Stomach smooth muscle (tissue), 2 donors: Measurements from ENCODE around the gene PURA.
A peak's percentile ranks its signal among the peaks of the same experiment; 100 is the strongest.
"Not testable (repeated sequence)": the region's sequence is repeated elsewhere in the genome, so short reads cannot be mapped to it uniquely, and the experiment has no call there.

Source experiments
- H3K27ac ChIP-seq: one replicate; pipeline ENCODE4 v1.7.0; 2013; ENCODE audit warnings: mild to moderate bottlenecking, low read length, inconsistent platforms
- H3K27me3 ChIP-seq, 2 donors: one replicate each; pipeline ENCODE4 v1.7.0; 2013; ENCODE audit warnings: low read length in 2 of 2; ENCODE audit not compliant: insufficient read depth in 2 of 2, control insufficient read depth in 1 of 2
- H3K36me3 ChIP-seq, 2 donors: one replicate each; pipeline ENCODE4 v1.7.0; 2013; ENCODE audit warnings: low read length in 2 of 2; ENCODE audit not compliant: control insufficient read depth in 2 of 2, insufficient read depth in 2 of 2
- H3K4me1 ChIP-seq: one replicate; pipeline ENCODE4 v1.7.0; 2013; ENCODE audit warnings: low read length; ENCODE audit not compliant: control insufficient read depth, insufficient read depth
- H3K4me3 ChIP-seq, 2 donors: one replicate each; pipeline ENCODE4 v1.7.0; 2013; ENCODE audit warnings: low read length in 2 of 2
- H3K9ac ChIP-seq, 2 donors: one replicate each; pipeline ENCODE4 v1.7.0; 2013; ENCODE audit warnings: low read length in 2 of 2, mild to moderate bottlenecking in 1 of 2
- H3K9me3 ChIP-seq, 2 donors: one replicate each; pipeline ENCODE4 v1.7.0; 2013; ENCODE audit warnings: low read length in 2 of 2; ENCODE audit not compliant: control insufficient read depth in 2 of 2
- donor health status: healthy.
- donor health status: Pancreatic carcinoma.

The PURA gene

DNA sequence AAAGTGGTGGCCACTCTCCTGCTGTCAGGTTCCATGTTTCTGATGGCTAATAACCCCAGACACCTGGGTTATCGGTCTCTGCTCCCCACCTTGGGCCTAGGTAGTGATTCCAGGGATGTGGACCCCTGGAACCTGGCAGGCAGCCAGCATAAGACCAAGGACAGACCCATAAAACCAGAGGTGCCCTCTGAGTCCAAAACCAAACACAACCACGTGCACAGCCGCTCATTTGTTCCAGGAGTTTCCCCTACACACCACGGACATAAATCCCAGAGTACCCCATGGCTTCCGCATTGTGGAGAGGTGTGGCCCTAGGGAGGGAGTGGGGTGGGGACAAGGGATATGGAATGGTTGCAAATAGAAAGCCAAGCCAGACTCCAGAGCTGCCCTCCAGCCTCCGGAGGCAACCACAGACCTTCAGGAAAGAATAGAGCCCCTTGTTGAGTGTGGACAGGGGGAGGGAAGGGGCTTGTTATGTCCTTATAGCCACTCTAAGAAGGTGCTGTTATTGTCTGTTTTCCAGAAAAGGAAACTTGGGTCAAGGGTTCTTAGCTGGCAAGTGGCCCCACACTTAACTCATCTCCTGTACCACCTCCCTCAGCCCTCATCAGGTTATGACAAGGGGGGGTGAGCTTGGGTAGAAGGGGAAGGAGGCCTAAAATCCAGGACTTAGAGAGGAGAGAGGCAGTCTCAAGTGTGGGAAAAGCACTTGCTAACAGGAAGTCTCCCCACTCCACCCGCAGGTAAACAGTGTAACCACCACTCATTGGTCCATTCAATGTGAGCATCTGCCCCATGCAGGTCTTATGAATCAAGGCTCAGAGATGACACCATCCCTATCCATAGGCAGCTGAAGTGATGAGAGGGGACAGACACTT lies 37.5 kb downstream of the PURA start:
- Histone ChIP-seq H3K27me3 (no peaks in the 10 kb centered on the region), H3K27ac (no peak overlapping the region), H3K9me3 (no peaks in the 10 kb centered on the region), H3K36me3 (no peaks in the 10 kb centered on the region), H3K4me3 (no peak overlapping the region), H3K4me1 (peaks cover 8% of the 10 kb centered on the region), H3K9ac (no peak overlapping the region)

DNA sequence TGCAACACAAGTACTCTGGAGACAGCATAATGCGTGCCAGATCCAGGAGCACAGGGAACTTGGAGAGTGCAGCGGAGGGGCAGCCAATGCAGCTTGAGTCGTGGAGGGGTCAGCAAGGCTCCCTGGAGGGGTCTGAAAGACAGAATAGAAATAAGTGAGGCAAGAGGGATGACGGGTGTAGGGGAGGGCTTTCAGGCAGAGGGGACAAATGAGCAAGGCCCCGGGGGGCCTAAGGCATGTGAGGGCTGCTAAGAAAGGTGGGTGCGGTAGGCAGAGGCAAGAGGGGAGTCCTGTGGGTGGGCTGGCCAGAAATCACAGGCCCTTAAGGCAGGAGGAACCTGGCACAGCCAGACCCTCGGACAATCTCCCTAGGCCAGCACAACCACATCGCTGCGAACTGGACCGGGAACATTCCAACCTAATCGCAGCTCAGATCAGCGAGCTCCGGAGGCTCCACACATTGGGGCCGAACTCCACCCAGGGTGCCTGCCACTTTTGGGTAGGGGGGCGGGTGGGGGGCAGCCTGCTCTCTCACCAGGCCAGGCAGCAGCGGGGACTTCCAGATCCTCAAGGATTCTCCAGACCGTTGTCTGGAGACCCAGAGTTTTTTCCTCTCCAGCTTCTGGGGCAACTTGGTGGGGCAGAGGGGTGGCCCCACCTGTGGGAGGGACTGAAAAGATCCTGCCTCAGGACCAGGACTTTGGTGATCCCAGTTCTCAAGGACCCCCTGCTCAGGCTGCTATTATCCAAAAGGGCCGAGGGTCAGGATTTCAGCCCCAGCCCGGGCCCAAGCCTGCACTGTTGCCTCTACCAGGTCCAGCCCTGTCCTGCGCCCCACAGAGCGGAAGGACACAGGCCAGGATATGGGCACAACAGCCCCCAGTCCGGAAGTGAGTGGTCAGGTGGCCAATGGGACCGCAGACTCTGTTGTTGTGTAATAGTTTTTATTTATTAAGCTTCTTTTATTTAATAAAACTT lies 38.4 kb downstream of the PURA start:
- Histone ChIP-seq H3K27me3 (no peaks in the 10 kb centered on the region), H3K4me1 (peaks cover 13% of the 10 kb centered on the region), H3K27ac (no peak overlapping the region), H3K9me3 (no peaks in the 10 kb centered on the region), H3K9ac (no peak overlapping the region), H3K36me3 (no peaks in the 10 kb centered on the region), H3K4me3 (no peak overlapping the region)

DNA sequence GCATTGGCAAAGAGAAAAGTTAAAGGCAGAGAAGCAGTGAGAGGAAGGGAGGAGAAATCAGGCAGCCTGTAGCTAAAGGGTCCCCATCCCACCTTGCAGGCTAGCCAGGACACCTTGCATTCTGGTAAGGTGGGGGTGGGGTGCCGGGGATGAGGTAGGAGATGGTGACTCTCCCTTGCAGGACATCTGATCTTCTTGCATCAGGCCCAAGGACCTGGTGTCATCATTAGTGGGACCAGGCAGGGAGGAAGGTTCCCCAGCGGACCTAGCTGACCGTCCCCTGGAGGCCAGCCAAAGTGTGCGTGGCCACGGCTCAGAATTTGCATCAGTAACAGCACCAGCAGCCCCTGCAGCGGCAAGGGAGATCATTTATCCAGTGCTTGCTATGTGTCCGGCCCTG lies 39.3 kb downstream of the PURA start:
- H3K9me3 ChIP-seq: no peaks in the 10 kb centered on the region
- H3K27ac ChIP-seq: no peak overlapping the region
- no peaks in the 10 kb centered on the region for H3K36me3 ChIP-seq
- H3K4me1 ChIP-seq: peaks cover 16% of the 10 kb centered on the region
- H3K4me3 ChIP-seq: no peak overlapping the region
- no peak overlapping the region for H3K9ac ChIP-seq
- no peaks in the 10 kb centered on the region for H3K27me3 ChIP-seq

DNA sequence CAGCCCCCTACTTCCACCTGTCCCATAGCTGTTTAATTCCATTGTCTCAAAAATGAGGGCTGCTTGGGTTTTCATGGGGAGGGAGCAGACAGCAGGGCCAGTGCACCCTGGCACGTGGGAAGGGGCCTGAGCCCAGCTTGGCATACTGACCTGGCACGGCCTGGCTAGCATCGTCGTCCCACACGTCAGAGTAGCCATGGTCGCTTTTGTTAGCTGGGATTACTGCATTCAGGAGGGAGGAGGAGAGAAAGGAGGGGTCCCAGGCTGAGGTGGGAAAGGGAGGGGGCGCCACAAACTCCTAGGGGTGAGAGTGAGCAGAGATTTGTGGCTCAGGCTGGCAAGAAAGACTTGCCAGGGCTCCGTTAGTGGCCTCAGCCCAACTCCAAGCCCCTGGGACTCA lies 40.0 kb downstream of the PURA start:
- peaks cover 16% of the 10 kb centered on the region for H3K4me1 ChIP-seq
- H3K4me3 ChIP-seq: no peak overlapping the region
- no peaks in the 10 kb centered on the region for H3K9me3 ChIP-seq
- H3K36me3 ChIP-seq: no peaks in the 10 kb centered on the region
- H3K9ac ChIP-seq: peak overlapping the region in 1 of 2 donors; percentile 13
- H3K27me3 ChIP-seq: no peaks in the 10 kb centered on the region
- H3K27ac ChIP-seq: no peak overlapping the region

DNA sequence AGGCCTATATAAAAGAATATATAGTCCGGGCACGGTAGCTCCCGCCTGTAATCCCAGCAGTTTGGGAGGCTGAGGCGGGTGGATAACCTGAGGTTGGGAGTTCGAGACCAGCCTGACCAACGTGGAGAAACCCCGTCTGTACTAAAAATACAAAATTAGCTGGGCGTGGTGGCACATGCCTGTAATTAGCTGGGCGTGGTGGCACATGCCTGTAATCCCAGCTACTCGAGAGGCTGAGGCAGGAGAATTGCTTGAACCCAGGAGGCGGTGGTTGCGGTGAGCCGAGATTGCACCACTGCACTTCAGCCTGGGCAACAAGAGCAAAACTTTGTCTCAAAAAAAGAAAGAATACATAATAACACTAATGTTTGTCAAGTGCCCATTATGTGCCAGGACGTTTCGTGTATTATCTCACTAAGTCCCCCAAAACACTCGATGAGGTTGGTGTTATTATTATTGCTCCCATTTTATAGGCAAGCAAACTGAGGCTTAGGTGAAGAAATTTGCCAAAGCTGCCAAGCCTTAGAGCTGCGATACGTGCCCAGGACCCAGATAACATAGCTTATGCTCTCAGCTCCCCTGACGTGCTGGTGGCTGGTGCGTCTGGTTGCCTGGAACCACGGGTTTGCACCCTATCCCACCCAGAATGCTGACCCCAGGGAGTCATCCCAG lies 40.9 kb downstream of the PURA start:
- not testable (repeated sequence) for H3K27me3 ChIP-seq, H3K36me3 ChIP-seq, H3K4me3 ChIP-seq, H3K9ac ChIP-seq, H3K27ac ChIP-seq, H3K9me3 ChIP-seq
- peaks cover 16% of the 10 kb centered on the region for H3K4me1 ChIP-seq

DNA sequence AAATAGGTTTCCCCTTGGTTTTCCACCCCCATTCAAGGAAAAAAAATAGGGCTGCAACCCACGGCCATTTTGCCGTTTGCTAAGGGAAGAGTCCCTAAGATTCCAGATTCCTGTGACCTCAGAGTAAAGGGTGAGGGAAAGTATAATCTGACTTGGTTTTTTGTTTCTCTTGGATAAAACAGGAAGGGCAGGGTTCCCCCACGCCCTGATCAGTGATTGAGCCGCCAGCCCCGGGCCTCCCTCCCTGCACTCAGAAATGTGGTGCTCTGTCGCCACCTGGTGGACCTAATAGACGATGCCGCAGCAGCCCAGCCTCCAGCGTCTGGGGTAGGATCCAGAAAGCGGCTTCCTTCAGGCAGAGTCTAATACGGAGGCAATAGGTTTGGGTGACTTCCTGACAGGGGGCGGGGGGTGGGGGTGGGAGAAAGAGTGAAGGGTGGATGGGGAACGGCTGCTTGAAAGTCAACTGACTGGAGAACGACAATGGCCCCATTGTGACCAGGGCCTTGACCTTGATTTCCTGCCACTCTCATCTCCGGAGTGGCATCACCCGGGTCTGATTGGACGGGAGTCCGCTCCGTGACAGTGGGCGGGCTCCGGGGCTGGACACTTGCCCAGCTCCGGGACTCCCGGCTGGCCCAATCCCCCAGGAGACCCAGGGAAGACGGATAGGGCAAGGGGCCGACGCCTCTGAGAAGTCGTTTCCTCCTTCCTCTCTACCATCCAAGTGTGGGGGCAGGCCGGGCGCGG lies 43.3 kb downstream of the PURA start:
- peaks cover 16% of the 10 kb centered on the region for H3K4me1 ChIP-seq
- peak overlapping the region; percentile 12 to 58 for H3K9ac ChIP-seq
- H3K27ac ChIP-seq: no peak overlapping the region
- H3K36me3 ChIP-seq: no peaks in the 10 kb centered on the region
- H3K27me3 ChIP-seq: no peaks in the 10 kb centered on the region
- H3K4me3 ChIP-seq: peak overlapping the region; percentile 40 to 58
- no peaks in the 10 kb centered on the region for H3K9me3 ChIP-seq

DNA sequence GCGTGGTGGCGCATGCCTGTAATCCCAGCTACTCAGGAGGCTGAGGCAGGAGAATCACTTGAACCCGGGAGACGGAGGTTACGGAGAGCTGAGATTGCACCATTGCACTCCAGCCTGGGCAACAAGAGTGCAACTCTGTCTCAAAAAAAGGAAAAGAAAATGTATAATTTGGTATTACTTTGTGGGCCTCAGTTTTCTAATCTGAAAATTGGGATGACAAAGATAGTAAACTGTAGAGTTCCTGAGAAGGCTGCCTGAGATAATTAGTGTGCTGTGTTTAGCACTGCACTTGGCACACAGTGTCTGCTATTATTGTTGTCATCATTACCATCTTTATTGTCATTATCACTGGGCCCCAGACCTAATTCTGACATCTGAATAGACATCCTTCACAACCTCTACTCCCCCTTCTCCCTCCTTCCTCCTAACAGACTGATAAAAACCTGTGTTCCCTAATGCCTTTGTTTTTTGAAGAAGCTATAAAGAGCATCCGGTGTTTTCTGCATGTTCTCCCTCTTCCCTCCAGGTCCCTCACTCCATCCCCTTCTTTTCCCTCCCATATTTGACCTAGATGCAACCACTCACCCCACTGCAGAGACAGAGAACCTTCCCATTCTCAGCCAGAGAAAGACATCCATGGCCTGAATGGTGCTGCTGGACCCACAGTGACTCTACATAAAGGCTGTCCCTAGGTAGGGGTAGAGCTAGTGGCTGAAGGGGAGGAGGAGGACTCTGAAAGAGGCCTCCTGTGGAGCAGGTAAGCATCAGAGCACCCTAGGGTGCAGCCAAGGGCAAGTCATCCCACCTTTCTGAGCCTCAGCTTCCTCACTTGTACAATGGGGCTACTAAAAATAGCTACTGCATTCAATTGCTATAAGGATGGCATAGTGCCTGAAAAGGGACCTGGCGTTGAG lies 45.4 kb downstream of the PURA start:
- no peak overlapping the region for H3K9ac ChIP-seq
- no peak overlapping the region for H3K27ac ChIP-seq
- no peak overlapping the region for H3K4me3 ChIP-seq
- no peaks in the 10 kb centered on the region for H3K27me3 ChIP-seq
- H3K4me1 ChIP-seq: peaks cover 12% of the 10 kb centered on the region
- no peaks in the 10 kb centered on the region for H3K36me3 ChIP-seq
- H3K9me3 ChIP-seq: no peaks in the 10 kb centered on the region

DNA sequence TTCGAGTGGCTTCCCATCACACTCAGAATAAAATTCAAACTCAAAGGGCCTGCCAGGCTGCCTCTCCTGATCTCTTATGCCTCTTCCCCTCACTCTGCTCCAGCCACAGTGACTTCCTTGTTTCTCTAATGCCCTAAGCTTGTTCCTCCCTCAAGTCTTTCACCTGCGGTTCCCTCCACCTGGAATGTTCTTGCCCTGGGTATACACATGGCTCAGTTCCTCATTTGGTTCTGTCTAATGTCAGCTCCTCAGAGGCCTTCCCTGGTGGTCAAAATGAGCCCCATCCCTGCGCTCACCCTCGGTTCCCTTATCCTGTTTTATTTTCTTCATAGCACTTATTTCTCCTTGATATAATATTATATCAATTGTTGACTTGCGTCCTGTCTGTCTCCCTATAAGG lies 48.4 kb downstream of the PURA start:
- Histone ChIP-seq H3K4me1 (peaks cover 3% of the 10 kb centered on the region), H3K27ac (no peak overlapping the region), H3K4me3 (no peak overlapping the region), H3K9ac (no peak overlapping the region), H3K36me3 (peaks cover 0 to under 1% of the 10 kb centered on the region in 2 donors), H3K9me3 (no peaks in the 10 kb centered on the region), H3K27me3 (no peaks in the 10 kb centered on the region)

DNA sequence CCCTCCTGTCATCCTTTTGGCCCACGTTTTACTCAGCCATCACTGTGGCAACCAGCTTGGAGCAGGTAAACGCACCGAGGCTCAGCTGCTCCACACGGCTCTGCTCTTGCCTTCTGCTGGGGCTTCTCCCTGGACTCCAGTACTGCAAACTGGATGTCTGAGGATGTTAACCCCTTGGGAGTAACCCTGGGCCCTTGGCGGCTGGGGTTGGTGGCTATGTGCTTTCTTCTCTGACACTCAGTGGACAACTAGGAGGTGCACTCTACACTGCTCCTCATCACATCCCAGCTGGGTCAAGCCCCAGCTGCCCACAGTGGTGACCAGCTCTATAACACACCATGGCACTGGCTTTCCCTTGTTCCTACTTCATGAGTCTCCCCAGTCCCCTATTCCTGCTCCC lies 48.9 kb downstream of the PURA start:
- Histone ChIP-seq H3K4me1 (no peaks in the 10 kb centered on the region), H3K27ac (no peak overlapping the region), H3K9me3 (no peaks in the 10 kb centered on the region), H3K27me3 (no peaks in the 10 kb centered on the region), H3K9ac (no peak overlapping the region), H3K36me3 (peaks cover 0 to 4% of the 10 kb centered on the region in 2 donors), H3K4me3 (no peak overlapping the region)
